Measurements from ENCODE around the gene TRABD2B. TPM values are rescaled to one million over a fixed set of nuclear protein-coding genes. Genes with fewer than 3 reads are reported as not detected.

TRABD2B gene
- total RNA-seq, 2 donors from 2014 or later = 2.6 to 4.3 TPM

- H3K36me3 ChIP-seq (replicated peaks in 1 of 2; ENCODE audit: insufficient read depth in 1 of 2, low read depth in 2 of 2) = no peaks in the 10 kb centered on the region
- ATAC-seq = no peak
- no peaks in the 10 kb centered on the region for H3K27me3 ChIP-seq
- H3K4me3 ChIP-seq = no peak overlapping the region
- no peak overlapping the region for H3K27ac ChIP-seq
- intact Hi-C loops (cut with DNase I) = no loop called here
- TF ChIP-seq CTCF (IDR thresholded peaks at IDR 0.05) (no peak), POLR2A (IDR thresholded peaks at IDR 0.05) (no peak)
- no peaks in the 10 kb centered on the region for H3K4me1 ChIP-seq
- 82 to 92% methylated on average over 4 to 10 of the region's 10 CpGs for WGBS, 2 donors
- DNase-seq = no peak
- no peaks in the 10 kb centered on the region for H3K9me3 ChIP-seq
Observed at GRCh38 chr1:47895279-47896125, 101.7 kb downstream of the TRABD2B start.

GRCh38 chr1:47894410-47895278, 102.5 kb downstream of the TRABD2B start:
- peak in 2 of 4 donors; percentile 9 to 30 for DNase-seq
- 57 to 62% methylated on average over 10 to 11 of the region's 11 CpGs for WGBS, 2 donors

GRCh38 chr1:47893412-47893811, 103.8 kb downstream of the TRABD2B start:
- 58 to 61% methylated on average over 2 to 4 of the region's 4 CpGs for WGBS, 2 donors

More at GRCh38 chr1:47894410-47895278, 102.5 kb downstream of the TRABD2B start:
- Histone ChIP-seq H3K36me3 (replicated peaks in 1 of 2; ENCODE audit: insufficient read depth in 1 of 2, low read depth in 2 of 2) (no peaks in the 10 kb centered on the region), H3K9me3 (no peaks in the 10 kb centered on the region), H3K27me3 (no peaks in the 10 kb centered on the region), H3K27ac (no peak overlapping the region), H3K4me1 (no peaks in the 10 kb centered on the region), H3K4me3 (no peak overlapping the region)
- ATAC-seq = no peak
- intact Hi-C loops (cut with DNase I) = no loop called here
- no peak for TF ChIP-seq POLR2A (IDR thresholded peaks at IDR 0.05)
- TF ChIP-seq CTCF (IDR thresholded peaks at IDR 0.05) = no peak

GRCh38 chr1:47890779-47891178, 106.4 kb downstream of the TRABD2B start:
- no peak for ATAC-seq

More at GRCh38 chr1:47893412-47893811, 103.8 kb downstream of the TRABD2B start:
- intact Hi-C loops (cut with DNase I) = no loop called here
- no peaks in the 10 kb centered on the region for H3K36me3 ChIP-seq (replicated peaks in 1 of 2; ENCODE audit: insufficient read depth in 1 of 2, low read depth in 2 of 2)
- no peaks in the 10 kb centered on the region for H3K27me3 ChIP-seq
- no peak for TF ChIP-seq CTCF (IDR thresholded peaks at IDR 0.05)
- no peak for TF ChIP-seq POLR2A (IDR thresholded peaks at IDR 0.05)
- no peaks in the 10 kb centered on the region for H3K4me1 ChIP-seq
- no peaks in the 10 kb centered on the region for H3K9me3 ChIP-seq
- DNase-seq = no peak
- H3K27ac ChIP-seq = no peak overlapping the region
- H3K4me3 ChIP-seq = no peak overlapping the region
- ATAC-seq = no peak

More at GRCh38 chr1:47890779-47891178, 106.4 kb downstream of the TRABD2B start:
- peaks cover 4% of the 10 kb centered on the region for H3K4me1 ChIP-seq
- no peak for TF ChIP-seq CTCF (IDR thresholded peaks at IDR 0.05)
- no peak for TF ChIP-seq POLR2A (IDR thresholded peaks at IDR 0.05)
- intact Hi-C loops (cut with DNase I) = no loop called here
- H3K36me3 ChIP-seq (replicated peaks in 1 of 2; ENCODE audit: insufficient read depth in 1 of 2, low read depth in 2 of 2) = no peaks in the 10 kb centered on the region
- DNase-seq = no peak
- H3K9me3 ChIP-seq = no peaks in the 10 kb centered on the region
- no peak overlapping the region for H3K4me3 ChIP-seq
- 67 to 70% methylated on average over 5 of the region's 5 CpGs for WGBS, 2 donors
- H3K27ac ChIP-seq = no peak overlapping the region
- no peaks in the 10 kb centered on the region for H3K27me3 ChIP-seq

Measured in body of pancreas (tissue), 4 donors.